HCT116 (cell line): ENCODE data around the gene TMEM184B. TPM values are rescaled to one million over a fixed set of nuclear protein-coding genes. Genes with fewer than 3 reads are reported as not detected.

Experiments used
- ATAC-seq: fragments of 200-7000 bp; cut with Tn5 transposase; 2 replicates; pipeline ENCODE4 v1.9.1; 2020; ENCODE audit warnings: mild to moderate bottlenecking, moderate library complexity
- BruUV-seq: library from RNA; stranded (reverse); fragments of 400-500 nt; replicated peaks from 2 replicates; lab custom pipeline; 2021; lab: Mats Ljungman, UMichigan
- CTCF ChIA-PET: fragments of 300-600 bp; sonication (Branson Sonifier 250); formaldehyde crosslinking; loops from one replicate; lab custom pipeline; 2021; ENCODE audit warnings: antibody characterized with exemption; lab: Charles Lee
- POLR2A ChIA-PET: fragments of 300-600, 350-600 bp; sonication (Branson Sonifier 250); formaldehyde crosslinking; loops from one replicate; lab custom pipeline; 2021; ENCODE audit warnings: antibody characterized with exemption; lab: Charles Lee
- RAD21 ChIA-PET, 2 experiments: fragments of 300-600 bp; sonication (Branson Sonifier 250); formaldehyde crosslinking; loops; one replicate each; lab custom pipeline; 2023; ENCODE audit warnings: low total read pairs in 2 of 2; ENCODE audit not compliant: uncharacterized antibody in 2 of 2, unreplicated experiment in 2 of 2, low non-redundant PET in 1 of 2; lab: Charles Lee
- DNase-seq: peaks from one replicate; pipeline ENCODE4 v3.0.0-alpha.2; 2010; ENCODE audit warnings: low read depth, low spot score
- H2AFZ ChIP-seq: fragments of 200-600 bp; shearing (Covaris generic), sonication (generic); 2 replicates; pipeline ENCODE4 v1.6.1; 2017; ENCODE audit warnings: low read depth, mixed run types, mixed read lengths, antibody characterized with exemption, low read length; ENCODE audit not compliant: poor library complexity, severe bottlenecking
- H3K27ac ChIP-seq: 2 replicates; pipeline ENCODE4 v1.5.1; 2012; ENCODE audit warnings: low read depth, low read length
- H3K27me3 ChIP-seq: fragments of 200-600 bp; sonication (generic); 2 replicates; pipeline ENCODE4 v1.6.1; 2016; ENCODE audit warnings: mixed run types, low read length, mixed read lengths; ENCODE audit not compliant: insufficient read depth
- H3K36me3 ChIP-seq, 2 experiments: fragments of 200-500 bp in 1 of 2; fragments of 200-600 bp in 1 of 2; sonication (Bioruptor generic) in 1 of 2; sonication (generic) in 1 of 2; 2 replicates each; pipeline versions ENCODE4 v1.5.1 to v1.6.1; 2014 to 2016; ENCODE audit warnings: low read length in 2 of 2, inconsistent platforms in 1 of 2, mixed read lengths in 1 of 2, mixed run types in 1 of 2; ENCODE audit not compliant: insufficient read depth in 2 of 2, control insufficient read depth in 1 of 2
- H3K4me1 ChIP-seq, 2 experiments: fragments of 200-600 bp in 1 of 2; sonication (generic) in 1 of 2; 2 replicates each; pipeline versions ENCODE4 v1.5.1 to v1.6.1; 2012 to 2017; ENCODE audit warnings: low read length in 2 of 2, inconsistent platforms in 1 of 2, mild to moderate bottlenecking in 1 of 2, mixed read lengths in 1 of 2, mixed run types in 1 of 2, moderate library complexity in 1 of 2; ENCODE audit not compliant: insufficient read depth in 2 of 2, control insufficient read depth in 1 of 2
- H3K4me2 ChIP-seq: fragments of 200-600 bp; sonication (generic); 2 replicates; pipeline ENCODE4 v1.6.1; 2017; ENCODE audit warnings: mixed run types, low read length, mixed read lengths
- H3K4me3 ChIP-seq, 2 experiments: fragments of 200-600 bp in 1 of 2; sonication (generic) in 1 of 2; replicated peaks in 1 of 2; 2 replicates each; pipeline ENCODE4 v1.5.1; 2011 to 2016; ENCODE audit warnings: low read length in 2 of 2, control low read depth in 1 of 2, low read depth in 1 of 2, mild to moderate bottlenecking in 1 of 2, mixed read lengths in 1 of 2, mixed run types in 1 of 2
- H3K79me2 ChIP-seq: fragments of 200-600 bp; sonication (generic); 2 replicates; pipeline ENCODE4 v1.6.1; 2017; ENCODE audit warnings: mild to moderate bottlenecking, mixed run types, low read length, moderate library complexity, mixed read lengths; ENCODE audit not compliant: insufficient read depth
- H3K9ac ChIP-seq: fragments of 200-600 bp; sonication (generic); 2 replicates; pipeline ENCODE4 v1.6.1; 2016; ENCODE audit warnings: low read length, mixed read lengths
- H3K9me2 ChIP-seq: fragments of 200-600 bp; sonication (generic), shearing (Covaris generic); 2 replicates; pipeline ENCODE4 v1.6.1; 2017; ENCODE audit warnings: mixed run types, mild to moderate bottlenecking, moderate library complexity; ENCODE audit not compliant: insufficient read depth
- H3K9me3 ChIP-seq, 2 experiments: fragments of 200-500 bp in 1 of 2; fragments of 200-600 bp in 1 of 2; sonication (Bioruptor generic) in 1 of 2; sonication (generic) in 1 of 2; 2 replicates each; pipeline ENCODE4 v1.6.1; 2014 to 2017; ENCODE audit warnings: low read length in 2 of 2, mixed read lengths in 2 of 2, inconsistent platforms in 1 of 2, low read depth in 1 of 2, mild to moderate bottlenecking in 1 of 2, mixed run types in 1 of 2, moderate library complexity in 1 of 2; ENCODE audit not compliant: control insufficient read depth in 1 of 2, insufficient read depth in 1 of 2
- H4K20me1 ChIP-seq: fragments of 200-600 bp; sonication (generic), shearing (Covaris generic); 2 replicates; pipeline ENCODE4 v1.6.1; 2017; ENCODE audit warnings: mixed run types, mild to moderate bottlenecking, moderate library complexity; ENCODE audit not compliant: insufficient read depth
- ATF3 ChIP-seq: IDR thresholded peaks from 2 replicates; pipeline ENCODE4 v1.6.1; 2012
- CBX3 ChIP-seq: IDR thresholded peaks from 2 replicates; pipeline ENCODE4 v1.6.1; 2012; ENCODE audit warnings: low read depth
- CEBPB ChIP-seq: IDR thresholded peaks from 2 replicates; pipeline ENCODE4 v1.6.1; 2012; ENCODE audit warnings: low read depth
- CTCF ChIP-seq, 3 experiments: fragments of 200-600 bp in 1 of 3; sonication (generic) in 1 of 3; IDR thresholded peaks in 2 of 3; conservative IDR thresholded peaks in 1 of 3; 2 replicates each; pipeline ENCODE4 v1.5.1; 2012 to 2017; ENCODE audit warnings: low read depth in 2 of 3, low read length in 2 of 3, antibody characterized with exemption in 1 of 3, borderline replicate concordance in 1 of 3, control low read depth in 1 of 3, mild to moderate bottlenecking in 1 of 3, mixed read lengths in 1 of 3, mixed run types in 1 of 3, moderate library complexity in 1 of 3; ENCODE audit not compliant: insufficient read depth in 1 of 3
- EZH2 ChIP-seq: fragments of 200-600 bp; sonication (generic); IDR thresholded peaks from 2 replicates; pipeline ENCODE4 v1.6.1; 2017; ENCODE audit warnings: antibody characterized with exemption, mixed run types
- FOSL1 ChIP-seq: IDR thresholded peaks from 2 replicates; pipeline ENCODE4 v1.6.1; 2012; ENCODE audit warnings: low read depth
- MAX ChIP-seq: IDR thresholded peaks from 2 replicates; pipeline ENCODE4 v1.6.1; 2012
- POLR2A ChIP-seq: IDR thresholded peaks from 2 replicates; pipeline ENCODE4 v1.7.0; 2011; ENCODE audit warnings: borderline replicate concordance; ENCODE audit not compliant: insufficient read depth, insufficient read length; ENCODE audit errors: extremely low read depth
- POLR2AphosphoS5 ChIP-seq: IDR thresholded peaks from 2 replicates; pipeline ENCODE4 v1.6.1; 2011; ENCODE audit warnings: mild to moderate bottlenecking, low read depth, low read length, moderate library complexity
- RAD21 ChIP-seq: IDR thresholded peaks from 2 replicates; pipeline ENCODE4 v1.6.1; 2012; ENCODE audit warnings: low read depth, mild to moderate bottlenecking
- REST ChIP-seq: IDR thresholded peaks from 2 replicates; pipeline ENCODE4 v1.6.1; 2012; ENCODE audit warnings: low read depth
- SP1 ChIP-seq: IDR thresholded peaks from 2 replicates; pipeline ENCODE4 v1.6.1; 2012; ENCODE audit warnings: low read depth
- SRF ChIP-seq: IDR thresholded peaks from 2 replicates; pipeline ENCODE4 v1.6.1; 2012; ENCODE audit warnings: low read depth
- YY1 ChIP-seq: IDR thresholded peaks from 2 replicates; pipeline ENCODE4 v1.6.1; 2011; ENCODE audit warnings: low read length, low read depth, moderate library complexity, mild to moderate bottlenecking; ENCODE audit not compliant: insufficient replicate concordance; ENCODE audit errors: extremely low read depth
- ZFX ChIP-seq: fragments of 450-650 bp; IDR thresholded peaks from 2 replicates; pipeline ENCODE4 v1.6.1; 2017
- intact Hi-C: fragments of 100-400 bp; cut with micrococcal nuclease; formaldehyde crosslinking; loops from 2 replicates; pipeline ENCODE4 v1.10.0; 2022
- total RNA-seq: library from RNA; stranded (reverse); gene quantifications from one replicate; pipeline ENCODE4 v1.2.1, GENCODE V29; 2021; ENCODE audit not compliant: unreplicated experiment

TMEM184B gene
- total RNA-seq, 1 experiment from 2014 or later: 66.0 TPM

- TF ChIP-seq ATF3: no peak
- no peak for TF ChIP-seq YY1
- TF ChIP-seq SP1: no peak
- TF ChIP-seq CEBPB: no peak
- no peak for TF ChIP-seq RAD21
- no peak for TF ChIP-seq FOSL1
- no peak for TF ChIP-seq POLR2AphosphoS5
- TF ChIP-seq CBX3: no peak
- TF ChIP-seq EZH2: no peak
- no peak for TF ChIP-seq SRF
- no peak for TF ChIP-seq REST
- no peak for TF ChIP-seq MAX
- TF ChIP-seq POLR2A: no peak
- TF ChIP-seq CTCF (IDR thresholded peaks at IDR 0.05 in 2 of 3, conservative IDR thresholded peaks at IDR 0.05 in 1 of 3; ENCODE audit: borderline replicate concordance in 1 of 3, insufficient read depth in 1 of 3, low read depth in 2 of 3, low read length in 2 of 3): no peak
- TF ChIP-seq ZFX: no peak
- TF ChIP-seq, all 23 proteins: peak for 0
- no peak overlapping the region for H3K9ac ChIP-seq
- ATAC-seq (no peak), DNase-seq (no peak)
- H3K9me3 ChIP-seq: no peaks in the 10 kb centered on the region
- no peak overlapping the region for H3K27ac ChIP-seq
- no peak overlapping the region for H3K4me3 ChIP-seq
- no peak overlapping the region for H2AFZ ChIP-seq
- H4K20me1 ChIP-seq: peaks cover 4% of the 10 kb centered on the region; the same call in 1 of the 2 replicates
- intact Hi-C loops: no loop called here
- no peaks in the 10 kb centered on the region for H3K27me3 ChIP-seq
- ChIA-PET RAD21 (no interaction called here), POLR2A (no interaction called here), CTCF (no interaction called here)
- no TSS peak for BruUV-seq
- no peaks in the 10 kb centered on the region for H3K9me2 ChIP-seq
- H3K36me3 ChIP-seq: 0 out of 4 replicates have a peak, but pooled peaks cover 0 to 3% of the 10 kb centered on the region in 2 experiments
- H3K4me2 ChIP-seq: no peak overlapping the region
- peaks cover 12 to 32% of the 10 kb centered on the region in 2 experiments for H3K4me1 ChIP-seq
- peaks cover 27% of the 10 kb centered on the region for H3K79me2 ChIP-seq
Observed at GRCh38 chr22:38199826-38200559, 72.8 kb downstream of the TMEM184B start.
